ENCODE data around the gene USP9X. TPM values are rescaled to one million over a fixed set of nuclear protein-coding genes. Genes with fewer than 3 reads are reported as not detected.
"Not testable (repeated sequence)": the region's sequence is repeated elsewhere in the genome, so short reads cannot be mapped to it uniquely, and the experiment has no call there.

The USP9X gene
- total RNA-seq, 2 experiments from 2014 or later = 60.0 to 63.4 TPM

GRCh38 chrX:41144873-41145272, 59.6 kb downstream of the USP9X start:
- no peak overlapping the region for H3K4me3 Mint-ChIP-seq
- DNase-seq = no peak
- CTCF ChIA-PET = no interaction called here
- H3K27me3 Mint-ChIP-seq (ENCODE audit: low read depth) = no peaks in the 10 kb centered on the region
- peaks cover 8% of the 10 kb centered on the region for H3K36me3 Mint-ChIP-seq (ENCODE audit: low read depth)
- peaks cover 29% of the 10 kb centered on the region for H3K4me1 Mint-ChIP-seq (ENCODE audit: low read depth)
- no peak overlapping the region for H3K27ac Mint-ChIP-seq
- H3K9me3 Mint-ChIP-seq = no peaks in the 10 kb centered on the region
- intact Hi-C loops (cut with micrococcal nuclease) = no loop called here

GRCh38 chrX:41145920-41146608, 60.8 kb downstream of the USP9X start:
- CTCF ChIA-PET = interaction anchor here (0.6 kb wide), 3 partner anchors 18 to 202 kb away, joined by 3 to 5 read pairs (median 4); no protein-coding TSS in a partner anchor
- H3K4me1 Mint-ChIP-seq (ENCODE audit: low read depth) = peaks cover 29% of the 10 kb centered on the region
- no peak for DNase-seq
- peak overlapping the region; percentile 56 for H3K27ac Mint-ChIP-seq
- no peak overlapping the region for H3K4me3 Mint-ChIP-seq
- peaks cover 8% of the 10 kb centered on the region for H3K36me3 Mint-ChIP-seq (ENCODE audit: low read depth)
- intact Hi-C loops (cut with micrococcal nuclease) = no loop called here
- H3K27me3 Mint-ChIP-seq (ENCODE audit: low read depth) = no peaks in the 10 kb centered on the region
- H3K9me3 Mint-ChIP-seq = no peaks in the 10 kb centered on the region

GRCh38 chrX:41148553-41148952, 63.3 kb downstream of the USP9X start:
- CTCF ChIA-PET = interaction anchor here (0.6 to 1.3 kb wide), 2 partner anchors 10 to 497 kb away, joined by 3 to 4 read pairs; no protein-coding TSS in a partner anchor
- Mint-ChIP-seq H3K9me3 (no peaks in the 10 kb centered on the region), H3K36me3 (ENCODE audit: low read depth) (peaks cover 10% of the 10 kb centered on the region), H3K27me3 (ENCODE audit: low read depth) (no peaks in the 10 kb centered on the region), H3K4me1 (ENCODE audit: low read depth) (peaks cover 28% of the 10 kb centered on the region), H3K27ac (no peak overlapping the region), H3K4me3 (no peak overlapping the region)
- intact Hi-C loops (cut with micrococcal nuclease) = no loop called here
- no peak for DNase-seq

DNA sequence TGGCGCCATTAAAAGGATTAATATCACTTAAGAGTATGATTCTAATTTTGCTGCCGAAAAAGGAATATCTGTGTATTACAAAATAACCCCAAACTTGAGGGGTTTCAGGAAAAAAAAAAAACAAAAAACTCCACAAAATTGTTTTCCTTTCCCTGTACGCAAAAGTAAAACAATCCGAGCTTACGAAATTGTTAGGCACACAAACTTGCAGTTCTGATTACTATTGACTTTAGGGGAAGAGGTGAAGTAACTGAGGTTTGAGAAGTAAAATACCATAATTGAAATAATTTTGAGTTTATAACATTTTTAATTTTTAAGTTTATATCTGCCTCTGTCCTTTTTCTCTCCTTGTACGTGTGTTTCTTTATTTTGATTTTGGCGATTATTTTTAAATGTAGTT, 64.8 kb downstream of the USP9X start:
- H3K4me3 Mint-ChIP-seq = no peak overlapping the region
- H3K27me3 Mint-ChIP-seq (ENCODE audit: low read depth) = no peaks in the 10 kb centered on the region
- no peak overlapping the region for H3K27ac Mint-ChIP-seq
- peaks cover 19% of the 10 kb centered on the region for H3K4me1 Mint-ChIP-seq (ENCODE audit: low read depth)
- CTCF ChIA-PET = no interaction called here
- peaks cover 15% of the 10 kb centered on the region for H3K36me3 Mint-ChIP-seq (ENCODE audit: low read depth)
- H3K9me3 Mint-ChIP-seq = no peaks in the 10 kb centered on the region
- no peak for DNase-seq
- intact Hi-C loops (cut with micrococcal nuclease) = no loop called here

DNA sequence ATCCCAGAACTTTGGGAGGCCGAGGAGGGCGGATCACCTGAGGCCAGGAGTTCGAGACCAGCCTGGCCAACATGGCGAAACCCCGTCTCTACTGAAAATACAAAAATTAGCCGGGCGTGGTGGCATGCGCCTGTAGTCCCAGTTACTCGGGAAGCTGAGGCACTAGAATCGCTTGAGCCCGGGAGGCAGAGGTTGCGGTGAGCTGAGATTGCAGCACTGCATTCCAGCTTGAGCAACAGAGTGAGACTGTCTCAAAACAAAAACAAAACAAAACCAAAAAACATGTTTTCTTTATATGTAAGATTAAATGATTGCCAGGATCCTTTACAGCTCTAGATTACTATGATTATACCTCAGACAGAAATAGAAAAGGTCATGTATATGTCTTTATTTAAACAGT, 66.5 kb downstream of the USP9X start:
- CTCF ChIA-PET = not testable (repeated sequence)

DNA sequence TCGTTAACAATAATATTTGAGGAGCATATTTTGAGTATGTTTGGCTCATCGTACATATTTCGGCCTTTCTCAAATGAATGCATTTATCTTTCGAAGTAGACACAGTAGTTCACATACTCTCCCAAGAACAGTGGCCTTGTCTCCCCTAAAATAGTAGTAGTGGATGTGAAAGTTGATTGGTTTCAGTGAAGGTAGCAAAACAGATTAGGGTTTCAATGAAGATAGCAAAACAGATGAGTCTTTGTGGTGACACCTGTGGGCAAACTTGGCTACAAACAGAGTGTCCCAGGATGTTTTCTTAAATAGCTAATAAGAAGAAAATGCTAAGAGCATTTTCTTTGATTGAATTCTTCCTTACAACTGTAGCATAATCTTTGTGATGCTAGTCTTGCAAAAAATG, 67.0 kb downstream of the USP9X start:
- intact Hi-C loops (cut with micrococcal nuclease) = no loop called here
- H3K4me1 Mint-ChIP-seq (ENCODE audit: low read depth) = no peaks in the 10 kb centered on the region
- no peaks in the 10 kb centered on the region for H3K9me3 Mint-ChIP-seq
- CTCF ChIA-PET = no interaction called here
- no peak overlapping the region for H3K27ac Mint-ChIP-seq
- DNase-seq = no peak
- no peak overlapping the region for H3K4me3 Mint-ChIP-seq
- H3K27me3 Mint-ChIP-seq (ENCODE audit: low read depth) = no peaks in the 10 kb centered on the region
- peaks cover 22% of the 10 kb centered on the region for H3K36me3 Mint-ChIP-seq (ENCODE audit: low read depth)

More for the DNA sequence above, 66.5 kb downstream of the USP9X start:
- H3K4me3 Mint-ChIP-seq; intact Hi-C loops (cut with micrococcal nuclease); DNase-seq; H3K27me3 Mint-ChIP-seq (ENCODE audit: low read depth); H3K9me3 Mint-ChIP-seq; H3K4me1 Mint-ChIP-seq (ENCODE audit: low read depth); H3K27ac Mint-ChIP-seq: not testable (repeated sequence)
- peaks cover 19% of the 10 kb centered on the region for H3K36me3 Mint-ChIP-seq (ENCODE audit: low read depth)

DNA sequence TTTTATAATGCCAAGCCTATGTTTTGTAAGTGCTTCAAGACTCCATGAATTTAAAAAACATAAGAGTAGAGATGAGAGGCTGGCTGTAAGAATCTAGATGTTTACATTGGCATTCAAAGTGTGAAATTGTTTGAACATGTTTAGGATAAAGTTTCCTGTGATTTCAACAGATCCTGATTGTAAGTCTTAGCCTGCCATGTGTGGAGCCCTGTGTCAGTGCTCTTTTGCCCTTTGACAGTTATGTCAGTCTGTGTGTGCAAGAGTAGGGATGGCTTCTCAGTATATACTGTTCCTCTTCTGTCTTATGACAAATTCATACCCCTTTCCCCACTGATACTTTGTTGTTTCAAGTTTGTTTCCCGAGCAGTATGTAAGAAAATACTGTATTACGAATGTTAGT, 68.2 kb downstream of the USP9X start:
- H3K4me1 Mint-ChIP-seq (ENCODE audit: low read depth) = peaks cover 2% of the 10 kb centered on the region
- intact Hi-C loops (cut with micrococcal nuclease) = no loop called here
- CTCF ChIA-PET = no interaction called here
- no peak overlapping the region for H3K4me3 Mint-ChIP-seq
- H3K36me3 Mint-ChIP-seq (ENCODE audit: low read depth) = peaks cover 22% of the 10 kb centered on the region
- H3K9me3 Mint-ChIP-seq = no peaks in the 10 kb centered on the region
- no peaks in the 10 kb centered on the region for H3K27me3 Mint-ChIP-seq (ENCODE audit: low read depth)
- H3K27ac Mint-ChIP-seq = no peak overlapping the region
- DNase-seq = no peak

GRCh38 chrX:41153957-41154356, 68.7 kb downstream of the USP9X start:
- intact Hi-C loops (cut with micrococcal nuclease) = no loop called here
- Mint-ChIP-seq H3K4me1 (ENCODE audit: low read depth) (peaks cover 5% of the 10 kb centered on the region), H3K36me3 (ENCODE audit: low read depth) (peaks cover 20% of the 10 kb centered on the region), H3K9me3 (no peaks in the 10 kb centered on the region), H3K27me3 (ENCODE audit: low read depth) (no peaks in the 10 kb centered on the region), H3K27ac (no peak overlapping the region), H3K4me3 (no peak overlapping the region)
- DNase-seq = no peak
- CTCF ChIA-PET = no interaction called here

GRCh38 chrX:41164449-41164848, 79.2 kb downstream of the USP9X start:
- Mint-ChIP-seq H3K9me3 (no peaks in the 10 kb centered on the region), H3K36me3 (ENCODE audit: low read depth) (peaks cover 8% of the 10 kb centered on the region), H3K4me3 (no peak overlapping the region), H3K27me3 (ENCODE audit: low read depth) (no peaks in the 10 kb centered on the region), H3K27ac (no peak overlapping the region), H3K4me1 (ENCODE audit: low read depth) (peaks cover 4% of the 10 kb centered on the region)
- DNase-seq = no peak
- intact Hi-C loops (cut with micrococcal nuclease) = no loop called here
- CTCF ChIA-PET = interaction anchor here (2.4 kb wide), 1 partner anchor 15 kb away, joined by 10 read pairs; no protein-coding TSS in a partner anchor

GRCh38 chrX:41167888-41168287, 82.6 kb downstream of the USP9X start:
- Mint-ChIP-seq H3K4me3 (no peak overlapping the region), H3K36me3 (ENCODE audit: low read depth) (peaks cover 15% of the 10 kb centered on the region), H3K9me3 (no peaks in the 10 kb centered on the region), H3K27ac (no peak overlapping the region), H3K27me3 (ENCODE audit: low read depth) (no peaks in the 10 kb centered on the region), H3K4me1 (ENCODE audit: low read depth) (peaks cover 2% of the 10 kb centered on the region)
- intact Hi-C loops (cut with micrococcal nuclease) = no loop called here
- no peak for DNase-seq
- CTCF ChIA-PET = interaction anchor here (0.8 kb wide), 1 partner anchor 13 kb away, joined by 4 read pairs; no protein-coding TSS in a partner anchor

DNA sequence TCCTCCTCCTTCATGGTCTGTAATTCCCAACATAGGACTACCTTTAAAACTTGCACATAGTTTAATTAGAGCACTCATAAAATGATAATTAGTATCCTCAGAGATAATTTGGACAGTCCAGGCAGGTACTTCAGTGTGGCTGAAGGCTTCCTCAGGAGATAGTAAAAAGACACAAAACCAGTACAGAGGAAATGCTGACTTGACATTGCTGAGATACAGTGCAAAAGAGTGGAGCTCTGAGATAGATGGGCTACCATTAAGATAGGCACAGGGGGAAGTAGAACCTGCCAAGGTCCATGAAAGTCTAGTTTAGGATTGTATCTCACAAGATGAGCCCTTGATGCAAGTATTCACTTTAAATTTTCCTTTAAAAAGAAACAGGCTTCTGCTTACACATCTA, 91.0 kb downstream of the USP9X start:
- no peak overlapping the region for H3K4me3 Mint-ChIP-seq
- no peaks in the 10 kb centered on the region for H3K27me3 Mint-ChIP-seq (ENCODE audit: low read depth)
- intact Hi-C loops (cut with micrococcal nuclease) = no loop called here
- CTCF ChIA-PET = interaction anchor here (0.7 to 1.0 kb wide), 2 partner anchors 38 to 87 kb away, joined by 3 read pairs; no protein-coding TSS in a partner anchor
- H3K27ac Mint-ChIP-seq = no peak overlapping the region
- no peaks in the 10 kb centered on the region for H3K9me3 Mint-ChIP-seq
- no peak for DNase-seq
- H3K4me1 Mint-ChIP-seq (ENCODE audit: low read depth) = peaks cover 37% of the 10 kb centered on the region
- peaks cover 17% of the 10 kb centered on the region for H3K36me3 Mint-ChIP-seq (ENCODE audit: low read depth)

DNA sequence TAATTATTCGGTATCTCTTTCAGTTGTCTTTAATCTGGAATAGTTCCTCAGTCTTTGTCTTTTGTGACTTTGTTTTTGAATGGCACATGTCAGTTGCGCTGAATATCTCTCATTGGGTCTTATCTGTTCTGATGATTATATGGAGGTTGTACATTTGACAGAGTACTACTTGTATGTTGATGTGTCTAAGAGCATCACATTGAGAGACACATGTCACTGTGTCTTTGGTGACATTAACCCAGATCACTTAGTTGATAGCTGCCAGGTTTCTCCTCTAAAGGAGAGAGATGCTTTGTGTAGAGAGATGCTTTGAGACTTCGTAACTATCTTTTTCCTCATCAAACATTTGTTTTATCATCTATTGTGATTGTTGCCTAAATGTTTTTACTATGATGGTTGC, 92.1 kb downstream of the USP9X start:
- Mint-ChIP-seq H3K9me3 (no peaks in the 10 kb centered on the region), H3K4me3 (no peak overlapping the region), H3K36me3 (ENCODE audit: low read depth) (peaks cover 17% of the 10 kb centered on the region), H3K27ac (no peak overlapping the region), H3K4me1 (ENCODE audit: low read depth) (peaks cover 38% of the 10 kb centered on the region), H3K27me3 (ENCODE audit: low read depth) (no peaks in the 10 kb centered on the region)
- CTCF ChIA-PET = interaction anchor here (1.0 kb wide), 1 partner anchor 39 kb away, joined by 3 read pairs; no protein-coding TSS in a partner anchor
- intact Hi-C loops (cut with micrococcal nuclease) = no loop called here
- DNase-seq = no peak

- Mint-ChIP-seq H3K4me1 (ENCODE audit: low read depth) (peaks cover 39% of the 10 kb centered on the region), H3K36me3 (ENCODE audit: low read depth) (peaks cover 11% of the 10 kb centered on the region), H3K4me3 (no peak overlapping the region), H3K27me3 (ENCODE audit: low read depth) (no peaks in the 10 kb centered on the region), H3K27ac (no peak overlapping the region), H3K9me3 (no peaks in the 10 kb centered on the region)
- intact Hi-C loops (cut with micrococcal nuclease) = no loop called here
- CTCF ChIA-PET = interaction anchor here (2.9 kb wide), 1 partner anchor 13 kb away, joined by 10 read pairs; no protein-coding TSS in a partner anchor
- DNase-seq = peak; percentile 6
Measured at GRCh38 chrX:41178201-41178600, 93.0 kb downstream of the USP9X start.

All from activated naive CD4-positive, alpha-beta T cell treated with anti-CD3 and anti-CD28 coated beads for 36 hours (primary cell).